Natural killer cell (primary cell): Measurements from ENCODE around the gene CDH13. TPM values are rescaled to one million over a fixed set of nuclear protein-coding genes. Genes with fewer than 3 reads are reported as not detected.

ENCODE experiments used
- ATAC-seq, 3 donors: fragments of 150-1000 bp in 2 of 3; fragments of 200-7000 bp in 1 of 3; cut with Tn5 transposase; 1 replicate in 1 of 3; 2 replicates in 2 of 3; pipeline ENCODE4 v1.10.0; 2021; ENCODE audit warnings: mild to moderate bottlenecking in 2 of 3, moderate library complexity in 2 of 3
- DNase-seq, 2 donors: peaks; one replicate each; pipeline versions ENCODE4 v3.0.0 to v3.0.0-alpha.2; 2013 to 2021; ENCODE audit warnings: mixed read lengths in 1 of 2
- H3K27ac ChIP-seq: one replicate; pipeline ENCODE4 v1.5.1; 2013; ENCODE audit warnings: mild to moderate bottlenecking, low read length
- H3K27me3 ChIP-seq: one replicate; pipeline ENCODE4 v1.6.1; 2013; ENCODE audit warnings: low read length; ENCODE audit not compliant: control insufficient read depth, insufficient read depth
- H3K36me3 ChIP-seq: one replicate; pipeline ENCODE4 v1.6.1; 2013; ENCODE audit warnings: low read length; ENCODE audit not compliant: control insufficient read depth, insufficient read depth
- H3K4me1 ChIP-seq: one replicate; pipeline ENCODE4 v1.6.1; 2013; ENCODE audit warnings: low read length; ENCODE audit not compliant: control insufficient read depth, insufficient read depth
- H3K4me3 ChIP-seq: one replicate; pipeline ENCODE4 v1.5.1; 2013; ENCODE audit warnings: low read length
- H3K9me3 ChIP-seq: one replicate; pipeline ENCODE4 v1.6.1; 2013; ENCODE audit warnings: low read length; ENCODE audit not compliant: control insufficient read depth, insufficient read depth
- H3K27ac Mint-ChIP-seq, 2 donors: one replicate each; pipeline ENCODE4 v1.8.0; 2022; ENCODE audit warnings: mild to moderate bottlenecking in 2 of 2, mixed read lengths in 2 of 2, moderate library complexity in 1 of 2
- H3K27me3 Mint-ChIP-seq, 2 donors: one replicate each; pipeline ENCODE4 v1.8.0; 2022; ENCODE audit warnings: low read depth in 2 of 2, mixed read lengths in 2 of 2
- H3K36me3 Mint-ChIP-seq: one replicate; pipeline ENCODE4 v1.8.0; 2022; ENCODE audit warnings: mixed read lengths
- H3K4me1 Mint-ChIP-seq, 2 donors: one replicate each; pipeline ENCODE4 v1.8.0; 2022; ENCODE audit warnings: mixed read lengths in 2 of 2
- H3K4me3 Mint-ChIP-seq: one replicate; pipeline ENCODE4 v1.8.0; 2022; ENCODE audit warnings: mild to moderate bottlenecking, moderate library complexity, mixed read lengths
- H3K9me3 Mint-ChIP-seq, 2 donors: one replicate each; pipeline ENCODE4 v1.8.0; 2022; ENCODE audit warnings: mixed read lengths in 2 of 2
- CTCF ChIP-seq: fragments of 200-600 bp; IDR thresholded peaks from one replicate; pipeline ENCODE4 v1.8.0; 2022; ENCODE audit warnings: antibody characterized with exemption
- WGBS: methylation state at CpG from one replicate; pipeline ENCODE4 v1.1.7; 2013; ENCODE audit warnings: missing lambda C conversion rate; ENCODE audit not compliant: insufficient coverage; 5-methylcytosine and 5-hydroxymethylcytosine counted together
- intact Hi-C: fragments of 100-400 bp; cut with micrococcal nuclease; formaldehyde crosslinking; loops from one replicate; pipeline ENCODE4 v1.14.2; 2022
- total RNA-seq, 4 donors: library from RNA; stranded (reverse); fragments of 120-200 nt in 1 of 4; gene quantifications; one replicate each; pipeline versions ENCODE4 v1.2.3 to v1.2.4, GENCODE V29; 2013 to 2022

The CDH13 gene
- total RNA-seq, 3 donors from 2014 or later (not counting 1 experiment from before 2014, with no cell fraction given), result not detected

- no peaks in the 10 kb centered on the region for H3K36me3 Mint-ChIP-seq
- H3K27ac Mint-ChIP-seq, result no peak overlapping the region
- peaks cover 8 to 16% of the 10 kb centered on the region in 2 donors for H3K27me3 Mint-ChIP-seq
- DNase-seq, result no peak
- no peaks in the 10 kb centered on the region for H3K9me3 Mint-ChIP-seq
- H3K4me1 Mint-ChIP-seq, result no peaks in the 10 kb centered on the region
- no peaks in the 10 kb centered on the region for H3K4me1 ChIP-seq
- TF ChIP-seq CTCF, result no peak
- H3K4me3 ChIP-seq, result no peak overlapping the region
- ATAC-seq, result no peak
- no peaks in the 10 kb centered on the region for H3K9me3 ChIP-seq
- H3K27me3 ChIP-seq, result no peaks in the 10 kb centered on the region
- no peaks in the 10 kb centered on the region for H3K36me3 ChIP-seq
- WGBS, result 84% methylated on average over 11 of the region's 14 CpGs
- intact Hi-C loops, result no loop called here
- no peak overlapping the region for H3K4me3 Mint-ChIP-seq
- no peak overlapping the region for H3K27ac ChIP-seq
Observed at GRCh38 chr16:83345846-83346640, 719.3 kb downstream of the CDH13 start.

- ATAC-seq (no peak), DNase-seq (no peak)
- WGBS, result 83% methylated on average over 5 of the region's 5 CpGs
- Histone ChIP-seq H3K36me3 (no peaks in the 10 kb centered on the region), H3K27me3 (no peaks in the 10 kb centered on the region), H3K4me3 (no peak overlapping the region), H3K4me1 (no peaks in the 10 kb centered on the region), H3K9me3 (no peaks in the 10 kb centered on the region), H3K27ac (no peak overlapping the region)
- Mint-ChIP-seq H3K36me3 (no peaks in the 10 kb centered on the region), H3K27me3 (peaks cover 9 to 19% of the 10 kb centered on the region in 2 donors), H3K4me3 (no peak overlapping the region), H3K9me3 (no peaks in the 10 kb centered on the region), H3K4me1 (no peaks in the 10 kb centered on the region), H3K27ac (no peak overlapping the region)
- intact Hi-C loops, result no loop called here
- TF ChIP-seq CTCF, result no peak
Observed at GRCh38 chr16:83348991-83349390, 722.2 kb downstream of the CDH13 start.

GRCh38 chr16:83350481-83350880, 723.7 kb downstream of the CDH13 start:
- H3K27ac ChIP-seq, result no peak overlapping the region
- no peaks in the 10 kb centered on the region for H3K4me1 Mint-ChIP-seq
- H3K4me1 ChIP-seq, result no peaks in the 10 kb centered on the region
- ATAC-seq, result no peak
- peaks cover 5 to 25% of the 10 kb centered on the region in 2 donors for H3K27me3 Mint-ChIP-seq
- WGBS, result 81% methylated on average over 4 of the region's 5 CpGs
- no peaks in the 10 kb centered on the region for H3K9me3 Mint-ChIP-seq
- no peak overlapping the region for H3K4me3 Mint-ChIP-seq
- no peak for TF ChIP-seq CTCF
- H3K36me3 ChIP-seq, result no peaks in the 10 kb centered on the region
- DNase-seq, result no peak
- H3K9me3 ChIP-seq, result no peaks in the 10 kb centered on the region
- no peak overlapping the region for H3K4me3 ChIP-seq
- H3K27ac Mint-ChIP-seq, result no peak overlapping the region
- H3K36me3 Mint-ChIP-seq, result no peaks in the 10 kb centered on the region
- intact Hi-C loops, result no loop called here
- no peaks in the 10 kb centered on the region for H3K27me3 ChIP-seq

- DNase-seq (no peak), ATAC-seq (no peak)
- H3K27ac Mint-ChIP-seq, result no peak overlapping the region
- TF ChIP-seq CTCF, result no peak
- intact Hi-C loops, result no loop called here
- H3K4me3 ChIP-seq, result no peak overlapping the region
- H3K27me3 Mint-ChIP-seq, result peaks cover 3 to 16% of the 10 kb centered on the region in 2 donors
- no peaks in the 10 kb centered on the region for H3K9me3 Mint-ChIP-seq
- no peak overlapping the region for H3K27ac ChIP-seq
- H3K9me3 ChIP-seq, result no peaks in the 10 kb centered on the region
- H3K4me3 Mint-ChIP-seq, result no peak overlapping the region
- no peaks in the 10 kb centered on the region for H3K36me3 ChIP-seq
- H3K4me1 ChIP-seq, result no peaks in the 10 kb centered on the region
- no peaks in the 10 kb centered on the region for H3K4me1 Mint-ChIP-seq
- WGBS, result 35% methylated on average over 2 of the region's 2 CpGs
- H3K36me3 Mint-ChIP-seq, result no peaks in the 10 kb centered on the region
- H3K27me3 ChIP-seq, result no peaks in the 10 kb centered on the region
Observed at GRCh38 chr16:83351846-83352245, 725.1 kb downstream of the CDH13 start.
